ENCODE data around the gene HRH2.

Gene HRH2

GRCh38 chr5:175694371-175695160 is 36.7 kb downstream of the HRH2 start:
- no peak for DNase-seq

- no peak for DNase-seq
These were observed 37.6 kb downstream of the HRH2 start for GRCh38 chr5:175695161-175696126.

GRCh38 chr5:175696139-175696854 is 38.4 kb downstream of the HRH2 start:
- peak; percentile 67 for DNase-seq

GRCh38 chr5:175696855-175697198 is 39.0 kb downstream of the HRH2 start:
- DNase-seq, result no peak

GRCh38 chr5:175697846-175698245 is 40.0 kb downstream of the HRH2 start:
- DNase-seq, result no peak

GRCh38 chr5:175698401-175699115 is 40.7 kb downstream of the HRH2 start:
- no peak for DNase-seq

- DNase-seq, result no peak
These were observed 43.1 kb downstream of the HRH2 start for GRCh38 chr5:175700991-175701390.

GRCh38 chr5:175701797-175702196 is 43.9 kb downstream of the HRH2 start:
- DNase-seq, result no peak

- no peak for DNase-seq
These were observed 48.6 kb downstream of the HRH2 start for GRCh38 chr5:175706499-175706898.

- no peak for DNase-seq
These were observed 50.0 kb downstream of the HRH2 start for GRCh38 chr5:175707751-175708375.

- no peak for DNase-seq
These were observed 51.5 kb downstream of the HRH2 start for GRCh38 chr5:175709276-175709781.

- DNase-seq, result no peak
These were observed 52.5 kb downstream of the HRH2 start for GRCh38 chr5:175710326-175710725.

GRCh38 chr5:175711031-175711430 is 53.2 kb downstream of the HRH2 start:
- no peak for DNase-seq

- no peak for DNase-seq
These were observed 53.8 kb downstream of the HRH2 start for GRCh38 chr5:175711472-175712312.

GRCh38 chr5:175712313-175712680 is 54.4 kb downstream of the HRH2 start:
- DNase-seq, result no peak

GRCh38 chr5:175712681-175713085 is 54.8 kb downstream of the HRH2 start:
- no peak for DNase-seq

GRCh38 chr5:175713930-175714329 is 56.1 kb downstream of the HRH2 start:
- no peak for DNase-seq

GRCh38 chr5:175714479-175715085 is 56.7 kb downstream of the HRH2 start:
- no peak for DNase-seq

- no peak for DNase-seq
These were observed 58.0 kb downstream of the HRH2 start for GRCh38 chr5:175715627-175716522.

Measured in NCI-H510A treated with DMSO at 0.1 percent for 48 hours (cell line).